Measurements from ENCODE around the gene CCDC57.

DNA sequence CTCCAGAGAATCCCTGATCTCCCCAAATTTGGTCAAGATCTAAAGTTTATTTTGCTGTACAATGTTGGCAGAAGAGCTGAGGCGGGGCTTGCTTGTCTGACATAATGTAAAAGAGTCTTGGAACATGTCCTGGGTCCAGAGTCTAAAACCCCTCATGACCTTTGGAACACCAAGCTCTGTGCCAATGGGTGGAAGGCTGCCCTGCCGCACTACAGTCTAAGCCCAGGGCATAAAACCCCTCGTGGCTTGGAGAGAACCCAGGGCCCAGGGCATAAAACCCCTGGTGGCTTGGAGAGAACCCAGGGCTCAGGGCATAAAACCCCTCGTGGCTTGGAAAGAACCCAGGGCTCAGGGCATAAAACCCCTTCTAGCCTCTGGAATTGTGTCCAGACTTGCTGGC lies 36.7 kb downstream of the CCDC57 start:
- no peak for TF ChIP-seq TAF1 (IDR thresholded peaks at IDR 0.05; ENCODE audit: low read depth)
- TF ChIP-seq, protein P1, sequence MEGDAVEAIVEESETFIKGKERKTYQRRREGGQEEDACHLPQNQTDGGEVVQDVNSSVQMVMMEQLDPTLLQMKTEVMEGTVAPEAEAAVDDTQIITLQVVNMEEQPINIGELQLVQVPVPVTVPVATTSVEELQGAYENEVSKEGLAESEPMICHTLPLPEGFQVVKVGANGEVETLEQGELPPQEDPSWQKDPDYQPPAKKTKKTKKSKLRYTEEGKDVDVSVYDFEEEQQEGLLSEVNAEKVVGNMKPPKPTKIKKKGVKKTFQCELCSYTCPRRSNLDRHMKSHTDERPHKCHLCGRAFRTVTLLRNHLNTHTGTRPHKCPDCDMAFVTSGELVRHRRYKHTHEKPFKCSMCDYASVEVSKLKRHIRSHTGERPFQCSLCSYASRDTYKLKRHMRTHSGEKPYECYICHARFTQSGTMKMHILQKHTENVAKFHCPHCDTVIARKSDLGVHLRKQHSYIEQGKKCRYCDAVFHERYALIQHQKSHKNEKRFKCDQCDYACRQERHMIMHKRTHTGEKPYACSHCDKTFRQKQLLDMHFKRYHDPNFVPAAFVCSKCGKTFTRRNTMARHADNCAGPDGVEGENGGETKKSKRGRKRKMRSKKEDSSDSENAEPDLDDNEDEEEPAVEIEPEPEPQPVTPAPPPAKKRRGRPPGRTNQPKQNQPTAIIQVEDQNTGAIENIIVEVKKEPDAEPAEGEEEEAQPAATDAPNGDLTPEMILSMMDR (IDR thresholded peaks at IDR 0.05; ENCODE audit: poor library complexity, severe bottlenecking) = no peak
- TF ChIP-seq POLR2AphosphoS5 (IDR thresholded peaks at IDR 0.05) = no peak
- no peak for TF ChIP-seq EP300 (conservative IDR thresholded peaks at IDR 0.05; ENCODE audit: poor library complexity, severe bottlenecking)
- no peak for TF ChIP-seq RAD21 (conservative IDR thresholded peaks at IDR 0.05)
- TF ChIP-seq EZH2 (IDR thresholded peaks at IDR 0.05; ENCODE audit: borderline replicate concordance, insufficient read depth, low read length, poor library complexity, severe bottlenecking) = no peak
- no peak for TF ChIP-seq REST (IDR thresholded peaks at IDR 0.05; ENCODE audit: borderline replicate concordance)
- no peak for TF ChIP-seq MXI1 (conservative IDR thresholded peaks at IDR 0.05; ENCODE audit: poor library complexity, severe bottlenecking)

Data from neural cell (in vitro differentiated cells).